Stimulated activated CD8-positive, alpha-beta memory T cell treated with anti-CD3 and anti-CD28 coated beads, Interleukin-12 subunit alpha, Interleukin-12 subunit beta, amount 100 ng/mL, for 24 hours (primary cell): Measurements from ENCODE around the gene ZFAND2B.
"Not testable (repeated sequence)": the region's sequence is repeated elsewhere in the genome, so short reads cannot be mapped to it uniquely, and the experiment has no call there.

ENCODE experiments used
- DNase-seq: peaks from one replicate; pipeline ENCODE4 v3.0.0-alpha.2; 2020; ENCODE audit errors: extremely low read depth

The ZFAND2B gene

DNA sequence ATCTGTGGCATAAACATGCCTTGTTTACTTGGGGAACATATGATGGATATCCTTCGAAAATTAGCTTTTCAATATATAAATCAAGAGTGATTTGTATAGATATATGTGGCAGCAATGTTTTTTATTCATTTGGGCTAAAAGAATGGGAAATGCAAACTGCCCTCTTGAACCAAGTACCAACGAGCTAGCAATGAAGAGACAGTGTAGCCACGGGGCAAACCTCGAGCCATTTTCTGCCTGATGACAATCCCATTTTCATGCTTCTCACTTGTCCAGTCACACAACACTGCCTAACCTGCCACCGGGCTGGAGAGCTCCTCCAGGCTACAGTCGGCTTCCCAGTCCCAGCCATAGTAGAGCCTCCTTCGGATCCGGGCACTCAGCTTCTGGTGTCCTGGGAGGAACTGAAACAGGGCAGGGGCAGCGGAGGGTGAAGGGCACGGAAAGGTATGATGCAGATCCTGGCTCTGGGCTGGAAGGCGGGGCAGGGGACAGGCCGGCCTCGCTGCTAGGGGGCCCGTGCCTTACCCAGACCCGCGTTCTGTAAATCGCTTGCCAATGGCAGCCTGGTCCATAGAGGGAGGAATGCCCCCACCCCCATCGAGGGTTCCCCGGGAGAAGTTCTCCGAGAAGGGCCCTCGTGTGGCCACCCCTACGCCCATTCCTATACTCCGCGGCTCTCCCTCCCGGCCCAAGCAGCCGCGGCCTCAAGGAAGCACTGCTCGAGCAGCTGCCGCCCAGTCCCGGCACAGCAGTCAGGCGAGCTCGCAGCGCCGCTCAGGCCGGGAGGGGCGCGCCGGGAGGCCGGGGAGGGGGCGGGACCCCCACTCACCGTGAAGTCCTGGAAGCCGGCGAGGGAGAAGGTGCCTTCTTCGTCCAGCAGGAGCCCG, 30.4 kb upstream of the ZFAND2B start:
- no peak for DNase-seq

DNA sequence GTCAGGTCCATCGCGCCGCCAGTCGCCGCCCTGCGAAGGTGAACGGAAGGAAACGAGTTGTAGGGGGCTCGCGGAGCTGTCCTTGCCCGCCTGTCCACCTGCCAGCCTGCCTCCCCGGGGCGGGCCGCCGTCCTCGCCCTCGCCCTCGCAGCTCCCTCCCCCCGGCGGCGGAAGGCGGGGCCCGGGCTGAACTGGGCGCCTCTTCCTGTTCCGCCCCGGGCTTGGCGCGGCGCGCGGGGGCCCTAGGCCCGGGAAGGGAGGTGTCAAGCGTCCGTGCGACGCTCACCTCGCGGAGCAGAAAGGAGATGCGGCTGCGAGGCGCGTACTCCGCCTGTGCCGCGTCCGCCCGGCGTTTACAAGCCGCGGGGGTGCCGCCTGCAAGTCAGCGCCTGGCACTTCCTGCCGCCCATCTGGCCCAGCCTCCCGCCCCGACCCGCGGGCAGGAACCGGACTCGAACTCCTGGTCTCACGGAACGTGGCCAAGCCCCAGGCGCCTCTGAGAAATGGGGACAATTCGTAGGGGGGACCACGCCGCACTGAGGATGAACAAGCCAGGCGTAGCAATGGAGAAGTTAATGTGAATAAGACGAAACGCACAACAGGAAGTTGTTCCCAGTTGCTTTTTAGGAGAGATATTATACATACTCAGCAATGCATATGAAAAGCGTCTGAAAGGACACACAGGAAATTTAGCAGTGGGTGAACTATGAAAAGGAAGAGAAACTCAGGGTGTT, 29.6 kb upstream of the ZFAND2B start, which contains the start of gene CNPPD1:
CNPPD1 (minus strand) TSS at position 108 of the 734 bp plus-strand sequence; CDS start at position 11, 97 bp downstream.
- peak; percentile 71 for DNase-seq

DNA sequence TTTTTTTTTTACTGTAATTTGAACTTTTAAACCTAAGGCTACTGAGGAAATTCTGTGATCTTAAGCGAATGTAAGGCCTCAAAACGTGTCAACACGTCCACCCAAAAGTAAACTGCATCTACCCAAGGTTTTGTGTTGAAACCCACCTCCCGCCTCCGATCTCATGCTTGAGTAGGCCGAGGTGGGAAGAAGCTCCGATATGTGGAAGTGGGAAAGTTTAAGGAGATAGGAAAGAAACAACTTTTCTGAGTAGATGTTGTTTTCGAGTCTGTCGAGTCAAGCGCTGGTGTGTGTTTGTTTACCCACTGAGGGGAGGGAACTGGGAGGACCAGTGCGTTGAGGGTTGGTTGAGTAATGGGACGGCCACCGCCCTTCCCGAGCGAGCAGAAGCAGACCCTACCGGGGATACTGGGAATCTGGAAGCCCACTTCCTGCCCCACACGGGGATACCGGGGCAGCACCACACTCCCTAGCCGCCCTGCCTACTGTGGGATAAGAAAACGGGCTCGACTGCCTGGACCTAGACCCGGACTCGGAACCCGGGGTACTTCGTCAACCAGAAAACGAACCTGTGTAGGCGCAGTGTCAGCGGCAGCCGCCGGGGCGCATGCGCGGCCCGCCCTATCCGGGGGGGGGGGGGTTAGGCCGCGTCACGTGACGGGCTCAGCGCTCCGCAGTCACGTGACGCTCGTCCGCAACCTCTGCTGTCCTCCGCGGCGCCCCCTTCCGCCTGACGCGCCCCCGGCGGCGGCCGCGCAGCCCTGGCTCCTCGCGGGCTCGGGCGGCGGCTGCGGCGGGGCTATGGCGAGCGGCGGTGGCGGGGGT, 28.8 kb upstream of the ZFAND2B start, which contains the start of gene RETREG2:
RETREG2 (plus strand) TSS at position 724 of the 825 bp plus-strand sequence; CDS start at position 802, 78 bp downstream.
- peak; percentile 51 for DNase-seq

DNA sequence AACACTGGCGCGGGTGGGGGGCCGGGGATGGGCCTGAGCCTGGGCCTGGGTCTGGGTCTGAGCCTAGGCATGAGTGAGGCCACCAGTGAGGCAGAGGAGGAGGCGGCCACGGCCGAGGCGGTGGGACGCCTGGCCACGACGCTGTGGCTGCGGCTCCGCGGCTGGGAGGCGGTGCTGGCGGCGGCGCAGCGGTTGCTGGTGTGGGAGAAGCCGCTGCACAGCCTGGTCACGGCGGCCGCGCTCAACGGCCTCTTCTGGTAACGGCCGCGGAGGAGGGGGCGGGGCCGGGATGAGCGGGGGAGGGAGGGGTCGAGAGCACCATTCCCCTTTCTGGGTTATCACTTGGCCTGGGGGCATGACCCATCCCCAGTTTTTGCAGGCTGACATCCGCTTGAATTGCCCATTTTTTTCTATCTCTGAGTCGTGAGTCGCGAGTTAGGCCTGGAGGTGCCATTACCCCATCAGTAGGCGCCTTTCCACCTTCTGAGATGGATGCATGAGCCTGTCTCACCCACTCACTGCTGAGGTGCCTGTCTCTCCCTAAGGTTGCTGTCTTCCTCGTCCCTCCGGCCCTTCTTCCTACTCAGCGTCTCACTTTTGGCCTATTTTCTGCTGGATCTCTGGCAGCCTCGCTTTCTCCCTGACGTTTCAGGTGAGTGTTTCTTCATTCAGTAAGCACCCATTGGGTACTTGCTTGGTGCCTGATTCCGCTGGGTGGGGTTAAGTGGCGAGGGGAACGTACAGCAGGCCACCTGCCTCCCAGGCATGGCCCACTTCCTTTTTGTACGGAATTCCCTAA, 28.0 kb upstream of the ZFAND2B start:
- no peak for DNase-seq

DNA sequence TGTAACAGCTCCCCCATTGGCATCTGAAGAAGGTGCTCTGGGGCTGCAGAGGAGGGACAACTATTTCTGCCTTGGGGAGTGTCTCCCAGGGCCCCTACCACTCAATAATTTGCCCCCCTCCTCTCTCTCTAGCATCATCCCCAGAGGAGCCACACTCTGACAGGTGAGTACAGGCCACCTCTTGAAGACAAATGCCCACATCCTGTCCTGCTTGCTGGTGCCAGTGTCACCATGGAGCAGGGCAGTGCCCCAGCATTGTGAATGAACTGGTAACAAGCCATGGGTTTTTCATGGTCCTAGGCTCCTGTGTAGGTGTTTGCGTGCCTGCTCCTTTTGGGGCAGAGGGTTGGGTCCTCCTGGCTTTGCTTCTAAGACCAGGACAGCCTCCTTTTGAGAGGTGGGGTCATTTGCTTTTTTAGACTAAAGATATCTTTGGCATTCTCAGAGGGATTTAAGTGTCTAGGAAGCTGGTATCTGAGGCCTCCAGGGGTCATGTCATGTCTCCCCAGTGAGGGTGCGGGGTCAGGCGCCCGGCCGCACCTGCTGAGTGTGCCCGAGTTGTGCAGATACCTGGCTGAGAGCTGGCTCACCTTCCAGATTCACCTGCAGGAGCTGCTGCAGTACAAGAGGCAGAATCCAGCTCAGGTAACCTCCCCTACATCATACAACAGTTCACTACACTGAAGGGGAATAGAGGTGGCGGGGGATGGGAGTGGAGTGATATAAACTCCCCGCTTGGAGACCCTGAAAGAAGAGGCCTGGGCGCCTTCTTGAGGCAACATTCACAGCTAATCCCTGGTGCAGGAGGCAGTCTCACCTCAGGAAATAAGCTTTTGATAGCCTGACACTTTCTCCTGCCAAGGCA, 26.7 kb upstream of the ZFAND2B start:
- no peak for DNase-seq

GRCh38 chr2:219180961-219181360, 25.6 kb upstream of the ZFAND2B start:
- DNase-seq = no peak

GRCh38 chr2:219181531-219181930, 25.1 kb upstream of the ZFAND2B start:
- no peak for DNase-seq

- DNase-seq = no peak
Observed at GRCh38 chr2:219182331-219183150, 24.0 kb upstream of the ZFAND2B start.

DNA sequence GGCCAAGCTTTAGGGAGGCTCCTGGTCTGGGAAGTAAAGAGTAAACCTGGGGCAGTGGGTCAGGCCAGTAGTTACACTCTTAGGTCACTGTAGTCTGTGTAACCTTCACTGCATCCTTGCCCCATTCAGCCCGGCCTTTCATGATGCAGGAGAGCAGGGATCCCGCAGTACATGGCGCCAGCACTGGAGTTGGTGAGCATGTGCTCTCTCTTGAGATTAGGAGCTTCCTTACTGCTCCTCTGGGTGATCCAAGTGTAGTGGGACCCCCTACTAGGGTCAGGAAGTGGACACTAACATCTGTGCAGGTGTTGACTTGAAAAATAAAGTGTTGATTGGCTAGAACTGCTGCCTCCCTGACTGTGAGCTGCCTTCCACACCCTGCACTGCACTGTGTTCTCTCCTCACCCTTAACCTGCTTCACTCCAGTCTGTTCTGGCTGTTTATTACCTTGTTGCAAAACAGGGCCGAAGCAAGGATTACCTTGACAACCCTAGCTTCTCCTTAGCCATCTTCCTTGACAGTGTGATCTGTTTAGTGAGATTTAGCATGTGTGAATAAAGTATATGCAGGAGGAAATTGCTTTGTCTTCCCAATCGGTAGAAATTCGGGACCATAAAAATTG, 23.3 kb upstream of the ZFAND2B start:
- no peak for DNase-seq

GRCh38 chr2:219184121-219184520, 22.5 kb upstream of the ZFAND2B start:
- DNase-seq = no peak

- no peak for DNase-seq
Observed at GRCh38 chr2:219186754-219187456, 19.7 kb upstream of the ZFAND2B start.

DNA sequence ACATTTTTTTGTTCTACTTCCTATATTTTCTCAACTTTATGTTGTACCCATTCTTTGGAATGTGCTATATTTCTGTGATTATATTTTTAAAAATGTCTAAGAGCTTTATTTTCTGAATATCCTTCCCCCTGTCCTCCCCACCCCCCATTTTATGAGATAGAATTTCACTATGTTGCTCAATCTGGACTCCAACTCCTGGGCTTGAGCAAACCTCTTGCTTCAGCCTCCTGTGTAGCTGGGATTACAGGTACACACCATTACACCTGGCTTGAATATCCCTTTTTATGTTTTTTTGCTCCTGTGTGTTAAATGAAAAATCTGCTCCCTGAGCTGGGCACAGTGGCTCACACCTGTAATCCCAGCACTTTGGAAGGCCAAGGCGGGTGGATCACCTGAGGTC, 9.2 kb upstream of the ZFAND2B start:
- no peak for DNase-seq

- no peak for DNase-seq
Observed at GRCh38 chr2:219198974-219199373, 7.6 kb upstream of the ZFAND2B start.

GRCh38 chr2:219199470-219200211, 6.9 kb upstream of the ZFAND2B start:
- no peak for DNase-seq

GRCh38 chr2:219200502-219201326, 5.9 kb upstream of the ZFAND2B start:
- DNase-seq = not testable (repeated sequence)

GRCh38 chr2:219201331-219201730, 5.3 kb upstream of the ZFAND2B start:
- DNase-seq = not testable (repeated sequence)
